Measurements from ENCODE around the gene ZNF821.

The ZNF821 gene

GRCh38 chr16:71865173-71865863 is 18.7 kb downstream of the ZNF821 start:
- in situ Hi-C loops (cut with HindIII; ENCODE audit: low sequenced_read_pairs) = no loop called here

DNA sequence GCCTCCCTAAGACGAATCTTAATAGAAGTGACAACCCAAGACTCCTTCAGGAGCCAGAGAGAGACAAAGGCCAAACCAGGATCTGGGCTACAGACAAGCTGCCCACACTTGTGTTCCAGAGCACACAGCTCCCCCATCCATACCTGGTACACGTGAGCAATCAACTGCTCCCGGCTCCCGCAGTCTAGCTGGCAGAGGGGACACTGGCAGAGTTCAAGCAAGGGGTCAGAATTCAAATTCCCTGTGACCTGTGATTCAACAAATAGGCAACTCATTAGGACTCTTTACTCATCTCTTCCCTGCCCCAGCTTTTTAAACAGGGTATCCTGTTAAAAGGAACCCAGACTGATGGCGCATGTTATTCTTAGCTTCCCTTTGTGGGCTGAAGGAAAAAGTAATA is 20.0 kb downstream of the ZNF821 start:
- in situ Hi-C loops (cut with HindIII; ENCODE audit: low sequenced_read_pairs) = no loop called here

- in situ Hi-C loops (cut with HindIII; ENCODE audit: low sequenced_read_pairs) = no loop called here
Measured at GRCh38 chr16:71859762-71860521, 24.0 kb downstream of the ZNF821 start.

DNA sequence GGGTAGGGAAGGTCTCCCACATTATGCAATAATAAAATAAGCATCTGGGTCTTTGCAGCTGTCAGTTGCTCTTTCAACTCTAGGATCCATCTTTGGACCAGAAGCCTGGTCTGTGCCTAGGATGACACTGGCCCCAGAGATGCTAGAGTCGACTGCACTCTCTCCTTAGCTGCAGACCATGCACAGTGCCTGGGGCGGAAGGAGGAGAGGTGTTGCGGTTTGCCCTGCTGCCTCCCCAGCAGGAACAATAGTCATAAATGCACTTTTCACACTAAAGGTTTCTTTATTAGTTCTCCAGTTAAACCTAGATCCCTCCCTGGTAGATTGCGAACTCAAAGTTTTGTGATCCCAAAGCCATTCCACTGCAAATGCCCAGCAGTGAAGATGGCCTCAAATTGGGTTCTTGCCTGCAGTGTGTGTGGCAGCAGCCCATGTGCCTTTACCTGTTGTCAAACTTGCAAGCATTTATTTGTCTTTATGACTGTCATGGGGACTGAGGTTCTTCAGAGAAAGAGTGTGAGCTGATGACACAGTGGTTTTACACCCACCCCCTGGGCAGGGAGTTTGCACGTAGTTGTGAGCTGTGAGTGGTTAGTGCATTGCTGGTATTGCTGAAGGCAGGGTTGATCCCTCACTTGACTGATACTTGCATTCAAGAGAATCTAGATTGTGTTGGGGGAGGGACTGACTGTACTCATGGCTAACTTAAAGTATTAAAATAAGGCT is 27.9 kb downstream of the ZNF821 start:
- in situ Hi-C loops (cut with HindIII; ENCODE audit: low sequenced_read_pairs) = no loop called here

- in situ Hi-C loops (cut with HindIII; ENCODE audit: low sequenced_read_pairs) = no loop called here
Measured at GRCh38 chr16:71854369-71854948, 29.5 kb downstream of the ZNF821 start.

DNA sequence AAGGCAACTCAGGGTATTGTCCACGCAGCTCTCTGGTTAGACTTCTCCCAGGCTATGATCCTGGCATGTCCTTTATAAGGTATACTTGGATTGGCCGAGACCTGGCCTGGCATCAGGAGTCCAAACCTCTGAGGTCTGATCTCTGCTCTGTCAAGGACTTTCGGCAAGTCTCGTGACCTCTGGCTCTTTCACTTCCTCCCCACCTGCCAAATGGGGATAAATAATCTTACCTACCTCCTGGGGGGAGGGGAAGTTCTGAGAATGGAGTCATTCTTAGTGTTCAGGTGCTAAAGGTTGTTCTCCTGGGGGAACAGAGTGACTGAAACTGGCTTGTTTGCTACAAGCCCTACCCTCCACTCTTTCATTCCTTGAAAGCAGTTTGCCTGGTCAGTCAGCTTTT is 30.6 kb downstream of the ZNF821 start:
- in situ Hi-C loops (cut with HindIII; ENCODE audit: low sequenced_read_pairs) = no loop called here

- in situ Hi-C loops (cut with HindIII; ENCODE audit: low sequenced_read_pairs) = no loop called here
Measured at GRCh38 chr16:71852561-71852960, 31.4 kb downstream of the ZNF821 start.

DNA sequence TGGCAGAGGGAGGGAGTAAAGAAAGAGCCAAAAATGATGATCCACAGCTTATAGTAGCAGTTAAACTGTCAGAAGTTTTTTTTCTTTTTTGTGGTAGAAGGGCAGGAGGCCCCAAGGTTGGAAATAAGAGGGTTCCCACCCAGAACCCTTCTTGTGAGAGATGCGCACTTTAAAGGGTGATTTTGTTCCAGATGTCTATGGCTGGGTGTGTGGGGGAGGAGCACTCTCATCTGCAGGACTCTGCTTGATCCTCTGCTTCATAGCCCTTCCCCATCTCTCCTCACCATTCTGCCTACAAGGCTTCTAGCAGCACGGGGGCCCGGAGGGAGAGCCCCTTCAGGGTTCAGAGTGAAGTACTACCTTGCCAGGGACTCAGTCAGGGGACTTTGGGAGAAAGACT is 31.8 kb downstream of the ZNF821 start:
- in situ Hi-C loops (cut with HindIII; ENCODE audit: low sequenced_read_pairs) = no loop called here

GRCh38 chr16:71851746-71852145 is 32.2 kb downstream of the ZNF821 start:
- in situ Hi-C loops (cut with HindIII; ENCODE audit: low sequenced_read_pairs) = no loop called here

- in situ Hi-C loops (cut with HindIII; ENCODE audit: low sequenced_read_pairs) = no loop called here
Measured at GRCh38 chr16:71848622-71849021, 35.4 kb downstream of the ZNF821 start.

GRCh38 chr16:71847096-71847495 is 36.9 kb downstream of the ZNF821 start:
- in situ Hi-C loops (cut with HindIII; ENCODE audit: low sequenced_read_pairs) = no loop called here

DNA sequence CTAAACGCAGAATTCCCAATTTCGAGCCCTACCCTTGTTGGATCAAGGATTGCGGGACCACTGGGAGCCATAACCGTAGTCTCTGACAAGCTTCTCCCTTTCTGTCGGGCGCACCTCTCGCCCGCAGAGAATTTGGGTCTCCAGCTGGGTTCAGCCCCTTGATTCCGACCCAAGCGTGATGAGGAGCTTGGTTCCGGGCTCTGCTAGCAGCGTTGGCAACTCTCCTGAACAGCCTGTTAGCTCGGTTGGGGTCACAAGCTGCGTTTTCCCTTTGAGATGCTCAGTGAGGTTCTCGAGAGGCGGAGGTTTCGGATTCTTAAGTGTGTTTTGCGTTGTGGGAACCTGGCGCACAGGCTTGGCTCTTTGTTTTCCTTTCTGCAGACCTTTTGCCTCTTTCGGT is 37.6 kb downstream of the ZNF821 start:
- in situ Hi-C loops (cut with HindIII; ENCODE audit: low sequenced_read_pairs) = no loop called here

GRCh38 chr16:71845639-71846430 is 38.1 kb downstream of the ZNF821 start, which contains the start of gene ATXN1L:
TSS of gene ATXN1L (plus strand) at chr16:71845976. CDS start at chr16:71849741, 3,765 bp downstream.
- in situ Hi-C loops (cut with HindIII; ENCODE audit: low sequenced_read_pairs) = no loop called here

GRCh38 chr16:71843572-71843971 is 40.4 kb downstream of the ZNF821 start:
- in situ Hi-C loops (cut with HindIII; ENCODE audit: low sequenced_read_pairs) = no loop called here

GRCh38 chr16:71840052-71840451 is 43.9 kb downstream of the ZNF821 start:
- in situ Hi-C loops (cut with HindIII; ENCODE audit: low sequenced_read_pairs) = no loop called here

DNA sequence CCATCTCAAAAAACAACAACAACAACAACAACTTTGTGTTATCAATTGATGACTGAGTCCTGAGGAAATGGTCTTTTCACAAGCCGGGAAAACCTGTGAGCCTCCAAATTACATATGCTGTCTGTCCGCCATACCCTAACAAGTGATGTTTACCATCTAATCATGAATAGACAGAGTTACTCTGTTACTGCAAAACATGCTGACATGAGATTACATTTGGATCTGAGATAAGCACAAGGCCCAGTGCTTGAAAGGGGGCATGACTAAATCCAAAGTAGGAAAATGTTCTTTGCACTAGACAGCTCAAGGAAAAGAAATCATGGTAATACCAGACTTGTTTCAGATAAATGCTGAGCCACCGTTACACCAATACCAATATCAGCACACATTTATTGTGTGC is 46.8 kb downstream of the ZNF821 start:
- in situ Hi-C loops (cut with HindIII; ENCODE audit: low sequenced_read_pairs) = no loop called here

DNA sequence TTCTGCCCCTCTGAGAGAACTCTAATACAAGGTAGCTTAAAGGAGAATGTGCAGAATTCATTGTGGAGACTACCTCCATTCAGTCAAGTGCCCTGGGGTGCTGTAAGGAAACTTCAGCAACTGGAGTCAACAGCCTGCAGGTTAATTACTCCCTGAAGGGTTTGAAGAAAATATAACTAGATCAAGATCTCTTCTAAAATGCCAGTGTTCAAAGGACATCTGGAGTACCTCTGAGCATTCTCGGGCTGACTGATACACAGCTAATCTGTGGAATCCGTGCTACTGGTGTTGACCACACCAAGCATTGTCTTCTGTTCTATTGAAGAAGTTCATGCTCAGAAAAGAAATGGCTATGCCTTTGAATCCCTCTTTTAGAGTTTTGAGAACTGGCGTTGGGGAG is 49.7 kb downstream of the ZNF821 start:
- in situ Hi-C loops (cut with HindIII; ENCODE audit: low sequenced_read_pairs) = loop anchor here (5.0 kb wide), 1 partner anchor 98 kb away; no protein-coding TSS in a partner anchor

GRCh38 chr16:71832112-71832511 is 51.9 kb downstream of the ZNF821 start:
- in situ Hi-C loops (cut with HindIII; ENCODE audit: low sequenced_read_pairs) = loop anchor here (5.0 kb wide), 1 partner anchor 100 kb away; no protein-coding TSS in a partner anchor

- in situ Hi-C loops (cut with HindIII; ENCODE audit: low sequenced_read_pairs) = loop anchor here (5.0 kb wide), 1 partner anchor 101 kb away; no protein-coding TSS in a partner anchor
Measured at GRCh38 chr16:71831698-71832097, 52.3 kb downstream of the ZNF821 start.

DNA sequence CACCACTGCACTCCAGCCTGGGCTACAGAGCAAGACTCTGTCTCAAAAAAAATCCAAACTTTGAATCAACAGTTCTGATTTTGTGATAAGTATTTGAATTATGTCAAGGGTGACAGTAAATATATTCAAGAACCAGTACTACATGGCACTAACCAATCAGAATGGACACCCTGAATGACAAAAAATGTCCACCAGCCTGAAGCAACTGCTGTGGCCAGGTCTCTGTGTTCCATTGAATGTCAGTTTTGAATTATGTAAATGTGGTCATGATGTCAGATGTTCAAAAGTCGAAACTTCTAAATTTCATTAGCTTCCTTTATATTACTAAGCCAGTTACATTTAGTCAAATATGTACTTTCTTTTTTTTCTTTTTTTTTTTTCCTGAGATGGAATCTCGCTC is 53.6 kb downstream of the ZNF821 start:
- in situ Hi-C loops (cut with HindIII; ENCODE audit: low sequenced_read_pairs) = loop anchor here (5.0 kb wide), 1 partner anchor 102 kb away; no protein-coding TSS in a partner anchor

All from endothelial cell of hepatic sinusoid (primary cell).